Stimulated activated CD8-positive, alpha-beta memory T cell treated with anti-CD3 and anti-CD28 coated beads, Interleukin-7, amount 100 ng/mL, for 1 hour (primary cell): ENCODE measurements around the gene TEN1.
A peak's percentile ranks its signal among the peaks of the same experiment; 100 is the strongest.

Experiments used
- DNase-seq, 2 donors: peaks; one replicate each; pipeline ENCODE4 v3.0.0-alpha.2; 2020; ENCODE audit warnings: low read depth in 2 of 2

TEN1 gene

GRCh38 chr17:76005263-76006149 lies 26.5 kb downstream of the TEN1 start:
- peak; percentile 55 to 78 for DNase-seq

DNA sequence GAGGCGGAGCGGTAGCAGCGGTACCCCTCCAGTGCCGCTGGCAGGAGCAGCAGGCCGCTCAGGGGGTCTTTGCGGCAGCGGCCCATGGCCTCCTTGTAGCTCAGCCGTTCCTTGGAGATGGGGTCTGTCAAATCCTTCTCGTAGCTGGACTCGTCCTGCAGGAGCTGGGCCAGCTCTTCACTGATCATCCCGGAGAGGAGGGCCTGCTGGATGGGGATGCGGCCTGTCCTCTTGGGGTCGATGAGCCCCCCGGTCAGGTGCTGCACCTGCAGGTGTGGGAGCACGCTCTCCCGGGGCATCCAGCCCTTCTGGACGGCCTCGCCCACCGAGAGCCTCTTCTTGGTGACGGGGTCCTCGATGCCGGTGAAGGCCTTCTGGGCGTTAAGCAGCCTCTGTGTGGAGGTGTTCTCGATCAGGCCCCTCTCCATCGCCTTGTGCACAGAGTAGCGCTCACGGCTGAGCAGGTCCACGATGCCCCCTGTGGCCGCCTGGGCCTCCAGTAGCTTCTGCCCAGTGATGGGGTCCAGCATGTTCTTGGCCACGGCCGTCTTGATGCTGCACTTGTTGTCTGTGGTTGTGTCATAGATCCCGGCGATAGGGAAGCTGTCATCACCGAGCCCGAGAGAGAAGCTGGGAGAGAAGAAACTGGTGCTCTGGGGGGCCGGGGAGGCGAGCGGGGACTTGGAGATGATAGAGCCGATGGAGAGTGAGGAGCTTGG lies 28.2 kb downstream of the TEN1 start:
- DNase-seq = no peak

- DNase-seq = no peak
These were observed 28.8 kb downstream of the TEN1 start for GRCh38 chr17:76007850-76008165.

DNA sequence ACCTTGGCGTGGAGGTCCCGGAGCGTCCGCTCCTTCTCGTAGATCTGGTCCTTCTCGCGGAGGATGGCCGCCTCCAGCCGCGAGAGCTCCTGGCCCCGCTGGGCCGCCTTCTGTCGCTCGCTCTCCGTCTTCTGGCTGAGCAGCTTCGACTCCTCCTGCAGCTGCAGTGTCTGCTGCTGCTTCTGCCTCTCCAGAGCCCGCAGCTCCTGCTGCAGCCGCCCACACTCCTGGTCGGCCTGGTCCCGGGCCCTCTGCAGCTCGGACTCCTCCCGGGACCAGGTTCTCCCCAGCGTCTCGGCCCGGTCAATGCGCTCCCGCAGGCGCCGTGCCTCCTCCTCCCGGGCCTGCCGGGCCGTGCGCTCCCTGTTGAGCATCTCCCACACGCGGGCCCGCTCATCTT lies 29.2 kb downstream of the TEN1 start:
- no peak for DNase-seq

DNA sequence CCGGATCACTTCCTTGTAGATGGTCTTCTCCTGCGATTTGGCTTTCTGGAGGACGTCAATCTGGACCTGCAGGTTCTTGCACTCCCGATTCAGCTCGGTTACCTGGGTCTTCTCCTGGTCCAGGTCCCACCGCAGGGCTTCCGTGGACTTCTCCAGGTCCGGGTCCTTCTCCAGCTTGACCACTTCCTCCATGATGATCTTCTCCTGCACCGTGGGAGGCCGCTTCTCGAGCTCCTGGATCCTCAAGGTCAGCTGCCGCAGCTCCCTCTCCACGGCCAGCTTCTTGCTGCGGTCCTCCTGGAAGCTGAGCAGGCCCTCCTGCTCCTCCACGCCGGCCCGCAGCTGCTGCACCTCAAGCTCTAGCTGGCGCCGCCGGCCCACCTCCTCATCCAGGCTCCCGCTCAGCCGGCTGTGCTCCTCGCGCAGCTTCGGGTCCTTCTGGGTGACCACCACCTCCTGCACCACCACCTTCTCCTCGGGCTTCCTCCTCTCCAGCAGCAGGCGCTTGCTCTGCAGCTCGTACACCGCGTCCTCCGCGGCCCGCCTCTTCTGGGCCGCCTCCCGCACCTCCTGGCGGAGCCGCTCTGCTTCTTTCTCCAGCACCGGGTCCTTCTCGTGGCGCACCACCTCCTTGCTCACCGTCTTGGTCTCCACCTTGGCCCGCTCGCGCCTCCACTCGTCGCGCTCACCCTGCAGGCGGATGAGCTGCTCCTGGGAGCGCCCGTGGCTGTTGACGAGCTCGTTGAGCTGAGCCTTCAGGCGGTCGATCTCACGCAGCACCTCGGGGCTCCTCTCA lies 29.8 kb downstream of the TEN1 start:
- no peak for DNase-seq

DNA sequence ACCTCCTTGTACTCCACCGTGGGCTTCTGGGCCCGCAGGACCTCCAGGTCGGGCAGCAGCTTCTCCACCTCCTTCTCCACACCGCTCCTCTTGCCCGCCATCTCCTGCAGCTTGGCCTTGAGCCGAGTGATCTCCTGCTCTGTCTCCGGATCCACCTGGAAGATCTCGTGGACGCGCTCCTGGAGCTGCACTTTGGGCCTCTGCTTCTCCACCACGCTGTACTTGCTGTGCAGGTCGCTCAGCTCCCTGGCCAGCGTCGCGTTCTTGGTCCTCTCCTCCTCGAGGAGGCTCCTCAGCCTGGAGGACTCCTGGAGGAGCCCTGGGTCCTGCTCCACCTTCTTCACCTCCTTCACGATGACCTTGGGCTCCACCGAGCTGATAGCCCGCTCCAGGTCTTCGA lies 30.4 kb downstream of the TEN1 start:
- DNase-seq = no peak

GRCh38 chr17:76009969-76010661 lies 31.1 kb downstream of the TEN1 start:
- no peak for DNase-seq

DNA sequence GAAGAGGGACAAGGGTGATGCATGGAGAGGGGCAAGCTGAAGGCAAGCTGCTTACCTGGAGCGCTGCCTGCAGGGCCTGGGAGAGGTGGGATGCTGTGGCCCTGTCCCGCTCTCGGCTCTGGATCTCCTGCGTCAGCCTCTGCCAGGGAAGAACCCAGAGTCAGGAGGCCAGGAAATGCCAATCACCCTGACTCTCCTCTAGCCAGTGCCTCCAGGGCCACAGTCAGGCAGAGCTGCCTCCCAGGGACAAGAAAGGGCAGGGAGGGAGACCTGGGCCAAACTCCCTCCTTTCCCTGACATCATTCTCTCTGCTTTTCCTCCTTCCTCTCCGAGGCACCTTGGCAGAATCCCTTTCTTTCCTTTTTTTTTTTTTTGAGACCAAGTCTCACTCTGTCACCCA lies 32.9 kb downstream of the TEN1 start:
- no peak for DNase-seq

- no peak for DNase-seq
These were observed 34.4 kb downstream of the TEN1 start for GRCh38 chr17:76013377-76013932.

GRCh38 chr17:76014100-76014924 lies 35.3 kb downstream of the TEN1 start:
- peak; percentile 54 to 59 for DNase-seq

GRCh38 chr17:76014925-76015261 lies 35.9 kb downstream of the TEN1 start:
- no peak for DNase-seq

DNA sequence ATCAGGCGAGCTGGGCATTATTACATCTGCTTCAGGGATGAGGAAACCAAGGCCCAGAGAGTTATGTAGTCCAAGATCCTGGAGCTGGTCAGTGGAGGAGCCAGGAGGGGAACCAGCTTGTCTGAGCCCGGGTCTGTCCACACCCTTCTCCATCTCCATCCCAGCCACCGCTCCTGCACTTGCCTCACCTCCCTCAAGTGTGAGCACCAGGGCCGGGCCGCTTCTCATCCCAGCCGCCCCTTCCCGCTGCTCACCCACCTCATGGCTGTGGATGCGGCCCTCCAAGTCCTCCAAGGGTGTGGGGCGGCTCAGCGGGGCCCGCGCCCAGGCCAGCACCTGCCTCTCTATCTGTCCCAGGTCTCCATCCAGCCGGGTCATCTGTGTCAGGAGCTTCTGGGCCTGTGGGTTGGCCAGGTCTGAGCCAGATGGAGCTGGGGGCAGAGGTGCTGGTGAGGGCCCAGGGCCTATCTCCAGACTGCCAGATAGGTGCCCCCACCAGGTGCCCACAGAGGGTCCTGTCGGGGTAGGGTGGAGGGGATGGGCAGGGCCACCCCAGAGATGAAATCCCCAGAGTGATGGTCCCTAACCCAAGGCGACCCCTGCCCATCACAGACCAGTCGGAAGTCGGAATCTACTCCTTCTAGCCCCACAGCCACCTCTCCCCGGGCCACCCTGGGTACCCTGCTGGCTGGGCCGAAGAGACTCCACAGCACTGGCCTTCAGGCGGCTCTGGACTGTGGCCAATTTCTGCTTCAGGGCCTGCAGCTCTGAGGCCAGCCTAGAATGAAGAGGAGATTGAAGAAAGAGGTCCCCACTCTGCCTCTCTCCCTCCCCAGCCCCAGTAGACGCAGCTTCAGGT lies 38.7 kb downstream of the TEN1 start:
- no peak for DNase-seq

DNA sequence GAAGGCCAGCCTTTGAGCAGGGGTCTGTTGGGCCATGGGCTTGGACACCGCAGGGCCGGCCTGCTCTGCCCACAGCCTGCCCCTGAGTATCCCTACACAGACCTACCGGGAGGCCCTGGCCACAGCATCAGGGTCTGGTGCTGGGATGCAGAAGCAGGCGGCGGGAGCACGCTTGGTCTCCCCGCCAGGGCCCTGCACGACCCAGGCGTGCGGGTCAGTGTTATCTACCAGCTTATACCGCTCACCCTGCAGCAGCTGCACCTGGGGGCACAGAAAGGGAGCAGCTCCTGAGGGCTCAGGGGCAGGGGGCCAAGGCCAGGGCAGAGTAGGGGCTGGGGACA lies 39.3 kb downstream of the TEN1 start:
- no peak for DNase-seq

DNA sequence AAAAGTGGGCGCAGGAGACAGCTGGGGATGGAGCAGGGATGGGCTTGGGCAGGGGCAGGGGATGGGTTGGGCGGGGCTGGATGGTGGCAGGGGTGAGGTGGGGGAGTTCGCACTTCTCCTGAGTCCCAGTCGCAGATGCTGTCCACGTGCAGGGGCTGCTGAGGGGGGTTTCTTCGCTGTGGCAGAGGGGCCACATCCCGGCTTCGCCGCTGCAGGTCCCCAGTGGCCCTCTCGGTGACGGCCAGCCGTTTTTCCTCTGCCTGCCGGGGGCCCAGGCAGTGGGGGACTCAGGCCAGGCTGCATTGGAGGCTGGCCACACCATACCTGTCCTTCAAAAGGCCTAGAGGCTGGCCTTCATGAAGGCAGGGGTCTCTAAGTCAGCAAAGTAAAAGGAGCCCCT lies 39.8 kb downstream of the TEN1 start:
- no peak for DNase-seq

- DNase-seq = no peak
These were observed 40.9 kb downstream of the TEN1 start for GRCh38 chr17:76019833-76020467.

DNA sequence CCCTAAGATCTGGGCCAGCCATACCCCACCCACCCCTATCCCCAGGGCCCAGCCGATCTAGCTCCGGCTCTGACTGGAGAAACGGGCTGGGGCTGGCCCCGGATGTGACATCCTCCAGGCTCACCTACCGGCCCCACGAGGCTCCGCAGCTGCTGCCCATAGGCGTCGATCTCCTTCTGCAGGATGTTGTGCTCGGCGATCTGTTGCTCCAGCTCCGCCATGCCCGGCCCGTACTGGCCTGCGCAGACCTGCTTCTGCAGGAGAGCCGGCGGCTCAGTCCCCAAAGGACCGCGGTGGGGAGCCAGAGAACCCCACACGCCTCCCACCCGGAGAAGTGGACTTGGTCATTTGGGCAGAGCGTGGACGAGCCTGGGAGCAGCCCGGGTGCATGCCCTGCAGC lies 43.2 kb downstream of the TEN1 start:
- DNase-seq = no peak

- DNase-seq = no peak
These were observed 44.2 kb downstream of the TEN1 start for GRCh38 chr17:76022973-76023899.

- no peak for DNase-seq
These were observed 44.8 kb downstream of the TEN1 start for GRCh38 chr17:76023900-76024237.

GRCh38 chr17:76024353-76024752 lies 45.3 kb downstream of the TEN1 start:
- DNase-seq = no peak
